GM19023 (cell line): Measurements from ENCODE around the gene GLO1.
"Not testable (repeated sequence)": the region's sequence is repeated elsewhere in the genome, so short reads cannot be mapped to it uniquely, and the experiment has no call there.

ENCODE experiments used
- ATAC-seq: cut with Tn5 transposase; IDR thresholded peaks from one replicate; pipeline ENCODE4 v1.9.1; 2021; ENCODE audit warnings: mild to moderate bottlenecking, moderate library complexity; ENCODE audit not compliant: unreplicated experiment

Gene GLO1

DNA sequence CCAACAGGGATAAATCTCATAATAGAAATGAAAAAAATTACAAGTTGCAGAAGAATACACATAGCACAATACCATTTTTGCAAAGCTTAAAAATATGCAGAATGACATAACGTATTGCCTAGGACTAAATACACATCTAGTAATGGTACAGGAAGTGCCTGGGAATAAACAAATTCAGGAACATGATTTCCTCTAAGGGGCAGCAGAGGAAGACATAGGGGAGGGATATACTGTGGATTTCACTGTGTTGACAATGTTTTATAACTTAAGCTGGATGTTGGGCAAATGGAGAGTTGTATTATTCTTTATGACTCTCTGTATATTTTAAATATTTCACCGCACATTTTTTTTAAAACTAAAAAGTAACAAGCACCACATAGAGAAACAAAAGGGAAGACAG is 5.6 kb upstream of the GLO1 start:
- ATAC-seq = no peak

DNA sequence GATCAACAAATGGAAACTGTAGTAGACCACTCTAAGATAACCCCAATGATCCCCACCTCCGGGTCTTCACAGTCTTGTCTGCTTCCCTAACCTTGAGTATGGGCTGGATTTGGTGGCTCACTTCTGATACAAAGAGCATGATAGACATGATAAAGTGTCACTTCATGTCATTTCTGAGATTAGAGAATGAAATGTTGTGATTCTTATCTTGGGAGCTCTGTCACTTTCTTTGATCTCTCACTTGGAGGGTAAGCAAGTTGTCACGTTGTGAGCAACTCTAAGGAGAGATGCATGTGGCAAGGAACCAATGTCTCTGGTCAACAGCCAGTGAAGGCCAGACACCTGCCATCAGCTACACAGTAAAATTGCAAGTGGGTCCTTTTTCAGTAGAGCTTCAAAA is 3.0 kb upstream of the GLO1 start:
- no peak for ATAC-seq

DNA sequence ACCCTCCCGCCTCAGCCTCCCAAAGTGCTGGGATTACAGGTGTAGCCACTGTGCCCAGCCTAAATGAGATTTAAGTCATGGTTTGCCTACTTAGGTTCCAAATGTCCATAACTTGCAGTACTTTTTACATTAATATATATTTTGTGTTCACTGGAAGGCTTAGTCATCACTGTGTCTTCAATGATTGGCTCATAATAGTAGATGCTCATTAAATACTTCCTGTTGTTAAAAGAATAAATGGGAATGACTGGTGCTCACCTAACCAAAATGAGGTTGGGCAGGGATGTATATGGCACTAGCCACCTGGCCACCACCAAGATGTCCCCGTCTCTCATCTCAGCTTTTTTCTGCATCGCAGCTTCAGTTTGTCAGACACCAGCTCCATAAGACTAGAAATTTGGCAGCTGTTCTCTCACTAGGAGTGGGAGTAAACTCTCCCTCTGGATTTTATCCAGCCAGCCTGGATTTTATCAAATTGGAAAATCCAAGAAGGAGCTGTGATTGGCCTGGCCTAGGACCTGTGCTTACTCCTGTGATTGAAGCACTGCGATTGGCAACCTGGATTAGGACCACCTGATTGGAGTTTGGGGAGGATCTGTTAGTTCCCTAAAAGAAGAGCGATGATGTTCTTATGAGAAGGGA is 1.1 kb upstream of the GLO1 start:
- no peak for ATAC-seq

DNA sequence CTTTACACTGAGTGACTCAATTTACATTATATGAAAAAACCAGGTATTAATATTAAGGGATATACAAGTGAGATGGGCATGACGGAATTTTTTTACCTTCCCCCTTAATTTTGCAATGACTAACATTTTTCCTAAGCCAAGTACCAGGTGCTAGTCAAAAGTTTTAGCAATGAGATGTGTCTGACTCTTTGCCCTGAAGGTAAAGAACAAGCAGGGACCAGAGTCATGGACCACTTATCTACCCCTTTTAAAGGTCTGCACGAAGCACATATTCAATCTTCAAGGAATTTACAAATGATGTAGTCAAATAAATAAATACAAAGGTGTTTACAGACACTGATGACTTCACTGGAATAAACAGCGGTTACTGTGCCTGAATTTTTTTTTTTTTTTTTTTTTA is 1.4 kb downstream of the GLO1 start:
- no peak for ATAC-seq

DNA sequence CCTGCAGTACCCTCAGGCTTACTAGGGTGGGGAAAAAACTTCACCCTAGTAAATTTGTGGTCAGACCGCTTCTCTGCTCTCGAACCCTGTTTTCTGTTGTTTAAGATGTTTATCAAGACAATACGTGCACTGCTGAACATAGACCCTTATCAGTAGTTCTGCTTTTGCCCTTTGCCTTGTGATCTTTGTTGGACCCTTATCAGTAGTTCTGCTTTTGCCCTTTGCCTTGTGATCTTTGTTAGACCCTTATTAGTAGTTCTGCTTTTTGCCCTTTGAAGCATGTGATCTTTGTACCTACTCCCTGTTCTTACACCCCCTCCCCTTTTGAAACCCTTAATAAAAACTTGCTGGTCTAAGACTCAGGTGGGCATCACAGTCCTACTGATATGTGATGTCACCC is 3.2 kb downstream of the GLO1 start:
- not testable (repeated sequence) for ATAC-seq

DNA sequence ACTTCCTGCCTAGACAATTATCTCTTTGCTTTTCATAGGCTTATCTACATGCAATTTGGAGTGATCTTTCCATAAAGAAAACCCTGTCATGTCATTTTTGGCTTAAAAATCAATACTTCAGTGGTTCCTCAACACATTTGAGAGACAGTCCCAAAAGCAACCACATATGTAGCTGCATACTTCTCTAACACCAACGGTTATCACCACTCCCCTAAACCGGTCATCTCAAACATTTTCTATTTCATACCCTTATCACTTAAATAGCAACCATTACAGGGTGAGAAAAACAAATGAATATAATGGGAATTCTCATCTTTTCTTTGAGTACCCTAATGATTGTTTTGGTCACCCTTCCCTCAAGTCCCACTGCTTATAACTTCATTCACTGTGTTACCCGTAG is 5.1 kb downstream of the GLO1 start:
- ATAC-seq = no peak

DNA sequence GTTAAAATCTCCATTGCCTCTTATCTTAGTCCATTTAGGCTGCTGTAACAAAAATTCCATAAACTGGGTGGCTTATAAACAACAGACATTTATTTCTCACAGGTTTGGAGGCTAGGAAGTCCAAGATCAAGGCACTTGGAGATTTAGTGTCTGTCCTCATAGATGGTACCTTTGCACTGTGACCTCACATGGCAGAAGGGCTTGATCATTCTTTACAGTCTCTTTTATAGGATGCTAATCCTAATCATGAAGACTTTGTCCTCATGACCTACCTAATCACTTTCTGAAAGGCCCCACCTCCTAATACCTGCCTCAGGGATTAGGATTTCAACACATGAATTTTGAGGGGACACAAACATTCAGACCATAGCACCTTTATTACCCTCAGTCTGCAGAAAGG is 6.6 kb downstream of the GLO1 start:
- ATAC-seq = no peak

DNA sequence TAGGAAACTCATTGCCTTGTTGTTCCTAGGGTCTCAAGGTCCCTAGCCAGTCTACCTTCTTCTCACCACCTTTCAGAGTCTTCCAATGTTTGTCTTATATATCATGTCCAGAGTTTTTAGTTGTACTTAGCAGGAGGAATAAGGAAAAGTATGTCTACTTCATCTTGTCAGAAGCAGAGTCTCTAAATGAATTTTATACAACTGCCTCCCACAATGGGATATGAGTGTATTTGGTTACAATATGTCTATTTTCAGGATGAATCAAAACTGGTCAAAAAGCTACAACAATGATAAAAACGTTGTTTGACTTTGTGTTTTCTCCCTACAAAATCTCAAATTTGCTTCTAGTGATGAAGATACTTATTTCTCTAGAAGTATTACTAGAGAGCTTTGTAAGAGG is 7.0 kb downstream of the GLO1 start:
- no peak for ATAC-seq

DNA sequence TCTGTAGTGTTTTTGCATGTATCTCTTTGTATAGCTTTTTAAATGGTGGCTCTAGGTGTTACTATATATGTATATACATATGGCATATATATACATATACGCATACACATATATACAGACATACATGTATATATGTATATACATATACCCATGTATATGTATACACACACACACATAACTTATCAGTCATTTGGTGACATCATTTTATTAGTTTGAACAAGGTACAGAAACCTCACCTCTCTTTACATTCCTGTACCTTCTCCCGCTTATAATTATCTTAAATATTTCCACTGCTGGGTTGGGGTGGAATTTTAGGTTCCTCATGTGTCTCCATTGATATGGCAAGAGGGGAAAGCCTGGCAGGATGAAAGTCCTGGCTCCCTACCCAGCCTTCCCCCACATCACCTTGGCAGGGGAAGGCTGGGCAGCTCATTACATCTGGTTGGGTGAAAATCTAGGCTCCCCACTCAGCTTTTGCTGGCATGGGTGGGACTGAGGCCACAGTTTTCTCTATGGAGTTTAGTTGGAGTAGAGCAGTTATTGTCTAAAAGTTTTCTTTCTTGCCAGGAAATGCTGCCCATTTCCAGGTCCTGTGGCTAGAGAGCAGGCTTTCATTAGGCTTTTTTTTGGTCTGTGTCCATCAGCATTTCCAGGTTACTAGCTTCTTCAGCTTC is 7.6 kb downstream of the GLO1 start:
- ATAC-seq = no peak

DNA sequence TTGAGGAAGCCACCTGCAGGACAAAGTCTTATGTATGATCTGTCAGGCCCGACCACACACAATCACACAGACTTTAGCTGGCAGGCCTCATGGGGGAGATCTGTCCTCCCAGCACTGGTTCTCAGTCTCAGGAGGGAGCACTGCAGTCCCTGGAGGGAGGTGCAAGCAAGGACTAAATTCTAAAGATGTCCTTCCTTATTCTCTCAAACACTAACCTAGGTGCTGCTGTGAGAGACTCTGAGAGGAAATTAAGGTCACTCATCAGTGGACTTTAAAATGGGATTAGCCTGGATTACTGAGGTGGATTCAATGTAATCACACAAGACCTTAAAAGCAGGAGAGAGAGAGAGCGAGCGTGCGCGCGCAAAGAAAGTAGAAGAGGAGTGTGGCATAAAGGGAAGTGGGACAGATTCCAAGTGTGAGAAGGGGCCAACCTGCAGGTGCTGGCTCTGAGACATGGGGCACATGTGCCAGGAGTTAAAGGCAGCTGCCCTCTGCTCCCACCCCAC is 14.3 kb downstream of the GLO1 start:
- ATAC-seq = no peak

DNA sequence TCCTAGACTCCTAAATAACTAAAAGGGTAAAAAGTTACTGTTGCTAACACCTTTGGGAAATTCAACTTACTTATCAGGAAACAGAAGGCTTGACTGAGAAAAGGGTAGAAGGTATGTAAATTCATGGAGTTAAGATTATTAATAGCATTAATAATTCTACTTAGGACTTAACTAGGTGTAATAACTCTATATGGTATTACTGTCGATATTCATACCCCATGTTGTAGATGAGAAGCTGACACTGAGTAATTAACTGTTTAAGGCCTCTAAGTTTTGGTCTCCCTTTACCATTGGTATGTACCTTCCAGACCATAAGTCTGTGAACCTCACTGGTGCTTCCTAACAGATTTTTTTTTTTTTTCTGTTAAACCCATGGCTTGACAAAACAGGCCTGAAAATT is 15.4 kb downstream of the GLO1 start:
- ATAC-seq = no peak

DNA sequence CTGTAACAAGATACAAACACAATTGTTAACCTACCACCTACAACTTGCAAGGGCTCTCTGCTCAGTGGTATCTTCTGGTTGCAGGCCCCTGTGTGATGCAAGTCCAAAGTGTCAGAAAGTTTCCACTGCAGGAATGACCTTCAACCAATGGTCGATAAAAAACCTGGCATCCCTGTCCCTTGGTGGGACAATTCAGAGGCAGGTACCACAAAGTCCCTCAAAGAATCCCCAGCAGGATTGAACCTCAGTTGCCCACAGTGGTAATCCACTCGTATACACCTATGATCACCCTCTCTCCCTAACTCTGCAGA is 15.9 kb downstream of the GLO1 start:
- ATAC-seq = no peak

DNA sequence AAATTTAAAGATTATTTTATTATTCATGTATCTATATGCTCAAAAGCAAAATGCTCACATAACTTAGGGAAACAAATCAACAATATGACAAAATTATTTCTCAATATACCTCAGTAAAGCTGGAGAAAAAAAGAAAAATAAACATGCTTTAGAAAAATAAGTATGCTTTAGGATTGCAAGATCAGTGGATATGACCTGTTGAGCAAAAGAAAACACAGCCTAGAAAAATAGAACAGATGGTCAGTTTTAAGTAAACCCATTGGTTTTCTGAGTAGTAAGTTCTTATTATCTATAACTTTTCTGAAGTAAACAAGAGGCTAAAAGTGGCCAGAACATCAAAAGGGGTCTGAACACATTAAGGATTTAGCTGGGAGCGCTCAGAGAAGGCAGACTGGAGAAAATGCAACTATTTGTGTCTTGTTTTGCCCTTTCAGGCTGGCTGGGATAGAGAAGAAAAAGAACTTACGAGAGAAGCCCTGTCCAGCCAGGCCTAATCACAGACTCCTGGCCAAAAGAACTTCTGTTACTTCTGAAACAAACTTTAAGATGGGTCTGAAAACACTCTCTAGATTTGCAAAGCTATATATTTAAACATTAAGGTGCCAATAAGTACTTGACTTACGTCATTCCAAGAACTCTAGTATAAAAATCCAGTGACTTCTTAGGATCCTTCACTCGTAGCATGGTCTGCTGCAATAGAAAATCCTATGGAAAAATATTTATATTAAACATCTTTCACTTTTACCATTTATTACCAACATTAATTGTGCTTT is 16.5 kb downstream of the GLO1 start:
- no peak for ATAC-seq

DNA sequence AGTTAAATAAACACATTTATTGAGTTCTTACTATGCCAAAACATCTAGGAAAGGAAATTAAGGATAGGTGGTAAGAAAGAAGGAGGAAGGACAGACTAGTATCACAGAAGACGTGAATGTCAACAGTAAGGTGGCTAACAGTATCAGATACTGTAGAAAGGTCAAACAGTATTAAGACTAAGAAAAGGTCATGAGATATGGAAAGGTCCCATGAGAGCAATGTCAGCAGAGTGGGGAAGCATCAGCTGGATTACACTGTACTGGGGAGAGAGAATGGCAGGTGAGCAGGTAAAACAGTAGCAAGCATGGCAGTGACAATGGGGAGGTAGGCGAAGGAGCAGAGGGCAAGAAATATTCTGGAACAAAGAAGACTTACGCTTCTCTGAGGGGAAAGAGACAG is 18.0 kb downstream of the GLO1 start:
- no peak for ATAC-seq

DNA sequence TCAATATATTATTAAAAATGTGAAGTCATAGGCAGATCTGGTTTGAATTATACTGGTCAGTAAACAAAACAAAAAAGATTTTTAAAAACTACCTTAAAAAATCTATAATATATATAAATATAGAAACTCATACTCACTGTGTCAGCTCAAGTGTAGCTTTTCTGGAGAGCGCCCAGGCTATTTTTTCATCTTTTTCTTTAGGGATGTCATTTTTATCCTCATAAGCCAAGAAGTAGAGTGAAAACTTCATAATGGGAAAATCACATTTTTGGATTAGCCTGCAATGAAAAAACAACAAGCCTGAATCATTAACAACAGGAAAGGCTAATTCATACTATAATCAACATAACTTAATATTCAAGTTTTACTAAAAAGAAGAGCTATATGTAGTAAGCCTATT is 18.7 kb downstream of the GLO1 start:
- ATAC-seq = no peak

DNA sequence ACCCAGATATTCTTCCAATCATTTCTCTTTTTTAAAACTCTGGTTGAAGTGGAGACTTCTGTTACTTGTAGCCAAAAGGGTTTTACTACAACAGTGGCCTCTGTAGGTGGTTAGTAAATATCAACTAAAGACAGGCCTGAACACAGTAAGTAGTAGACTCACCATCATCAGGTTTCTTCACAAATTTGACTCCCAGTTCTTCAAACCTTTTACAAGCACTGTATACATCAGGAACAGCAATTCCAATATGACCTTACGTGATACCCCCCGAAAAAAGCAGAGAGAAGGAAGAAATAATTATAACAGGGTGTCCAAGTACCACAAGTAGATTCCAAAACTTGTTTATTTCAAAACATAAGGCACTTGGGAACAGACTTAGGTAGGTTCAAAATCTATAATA is 21.1 kb downstream of the GLO1 start:
- no peak for ATAC-seq

DNA sequence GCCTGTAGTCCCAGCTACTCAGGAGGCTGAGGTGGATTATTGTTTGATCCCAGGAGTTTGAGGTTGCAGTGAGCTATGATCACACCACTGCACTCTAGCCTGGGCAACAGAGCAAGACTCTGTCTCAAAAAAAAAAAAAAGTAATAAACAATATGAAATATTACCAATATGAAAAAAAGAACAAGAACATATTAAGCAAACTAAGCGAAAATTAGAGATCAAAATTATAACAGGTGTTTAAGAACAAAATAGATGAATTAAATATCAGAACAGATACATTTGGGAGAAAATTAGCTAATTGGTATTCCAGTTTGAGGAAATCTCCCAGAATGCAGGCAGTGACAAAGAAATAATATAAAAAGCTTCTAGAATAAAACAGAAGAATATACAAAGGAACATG is 23.3 kb downstream of the GLO1 start:
- no peak for ATAC-seq

DNA sequence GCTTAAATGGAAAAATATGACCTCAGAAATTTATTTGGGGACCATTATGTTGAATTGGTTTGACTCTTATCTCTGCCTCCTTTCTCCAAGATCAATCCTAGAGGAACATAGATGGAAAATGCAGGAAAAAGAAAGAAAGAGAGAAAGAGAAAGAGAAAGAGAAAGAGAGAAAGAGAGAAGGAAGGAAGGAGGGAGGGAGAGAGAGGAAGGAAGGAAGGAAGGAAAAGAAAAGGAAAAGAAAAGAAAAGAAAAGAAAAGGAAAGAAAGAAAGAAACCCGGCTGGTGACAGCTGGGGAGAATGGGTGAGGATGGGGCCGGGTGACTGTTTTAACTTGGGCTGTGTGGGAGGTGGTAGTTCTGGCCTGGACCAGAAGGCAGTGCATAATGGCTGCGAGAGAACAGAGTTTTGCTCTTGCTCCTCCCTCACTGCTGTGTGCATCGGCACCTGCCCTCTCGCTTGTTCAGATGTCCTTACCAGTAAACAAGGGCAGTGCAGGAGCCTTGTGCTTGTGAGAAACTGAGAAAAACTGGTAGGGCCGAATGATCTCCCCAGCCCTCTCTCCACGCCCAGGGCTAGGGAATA is 24.7 kb downstream of the GLO1 start:
- no peak for ATAC-seq

DNA sequence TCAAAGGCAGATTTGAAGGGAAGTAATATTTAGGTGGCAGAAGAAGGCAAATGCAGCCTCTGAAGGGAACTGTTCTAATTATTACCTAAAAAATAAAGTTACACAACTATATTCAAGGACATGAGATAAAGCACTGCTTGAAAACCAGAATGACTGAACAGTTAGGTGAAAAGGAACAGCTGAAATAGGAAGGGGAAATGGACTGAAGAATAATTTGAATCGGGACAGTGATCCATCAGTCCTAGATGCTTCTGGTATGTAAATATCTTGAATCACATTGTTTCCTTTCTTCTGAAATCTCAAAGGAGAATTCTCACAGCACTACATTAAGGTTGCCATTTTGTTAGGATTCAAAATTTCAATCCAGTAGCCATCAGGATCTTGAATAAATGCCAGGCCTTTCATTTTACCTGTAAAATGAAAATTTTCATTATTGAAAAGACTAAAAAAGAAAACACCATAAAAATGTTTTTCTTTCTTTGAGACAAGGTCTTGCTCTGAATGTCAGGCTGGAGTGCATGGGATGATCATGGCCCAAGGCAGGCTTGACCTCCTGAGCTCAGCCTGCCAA is 25.9 kb downstream of the GLO1 start:
- no peak for ATAC-seq

DNA sequence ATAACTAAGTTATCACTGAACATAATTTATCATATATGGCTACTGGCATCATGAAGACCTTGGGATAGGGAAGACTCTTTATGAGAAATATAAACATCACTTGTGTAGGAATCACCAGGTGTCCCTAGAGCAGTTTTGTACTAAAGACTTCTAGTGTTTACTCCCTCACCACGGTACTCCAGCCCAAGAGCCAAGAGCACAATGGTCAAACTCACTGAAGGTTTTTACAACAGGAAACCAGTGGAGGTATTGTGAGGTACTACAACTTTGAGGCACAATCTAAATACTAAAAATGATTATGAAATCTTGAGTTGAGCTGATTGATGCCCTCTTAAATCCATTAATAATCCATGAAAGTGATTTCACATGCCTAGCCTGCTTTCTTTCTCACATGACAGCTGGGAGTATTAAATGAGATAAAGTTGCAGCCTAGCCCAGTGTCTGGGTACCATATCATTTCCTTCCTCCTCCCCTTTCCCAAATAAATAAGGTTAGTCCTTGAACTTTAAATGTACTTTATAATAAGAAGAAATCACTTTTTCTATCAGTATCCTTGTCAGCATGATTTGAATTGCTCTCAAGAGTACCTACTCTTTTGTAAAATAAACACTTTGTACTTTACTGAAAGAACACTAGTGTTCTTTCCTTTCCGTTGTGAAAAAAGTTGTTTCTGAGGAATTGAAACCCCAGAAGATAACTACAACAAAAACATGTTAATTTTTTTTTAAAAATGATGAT is 26.5 kb downstream of the GLO1 start:
- ATAC-seq = no peak
